ENCODE measurements around the gene SORBS1.

SORBS1 gene

GRCh38 chr10:95414016-95414830, 146.9 kb downstream of the SORBS1 start:
- DNase-seq (ENCODE audit: low read depth in 2 of 2): no peak

- DNase-seq (ENCODE audit: low read depth in 2 of 2): no peak
Measured at GRCh38 chr10:95413588-95413987, 147.6 kb downstream of the SORBS1 start.

- DNase-seq (ENCODE audit: low read depth in 2 of 2): no peak
Measured at GRCh38 chr10:95411635-95412034, 149.5 kb downstream of the SORBS1 start.

GRCh38 chr10:95408983-95409873, 151.9 kb downstream of the SORBS1 start:
- DNase-seq (ENCODE audit: low read depth in 2 of 2): no peak

GRCh38 chr10:95408148-95408960, 152.8 kb downstream of the SORBS1 start:
- DNase-seq (ENCODE audit: low read depth in 2 of 2): no peak

GRCh38 chr10:95407546-95407945, 153.6 kb downstream of the SORBS1 start:
- no peak for DNase-seq (ENCODE audit: low read depth in 2 of 2)

- DNase-seq (ENCODE audit: low read depth in 2 of 2): no peak
Measured at GRCh38 chr10:95406651-95407280, 154.4 kb downstream of the SORBS1 start.

- DNase-seq (ENCODE audit: low read depth in 2 of 2): no peak
Measured at GRCh38 chr10:95405655-95406054, 155.5 kb downstream of the SORBS1 start.

GRCh38 chr10:95404864-95405263, 156.3 kb downstream of the SORBS1 start:
- DNase-seq (ENCODE audit: low read depth in 2 of 2): no peak

- no peak for DNase-seq (ENCODE audit: low read depth in 2 of 2)
Measured at GRCh38 chr10:95404462-95404858, 156.7 kb downstream of the SORBS1 start.

- no peak for DNase-seq (ENCODE audit: low read depth in 2 of 2)
Measured at GRCh38 chr10:95403700-95404461, 157.3 kb downstream of the SORBS1 start.

GRCh38 chr10:95401704-95402469, 159.3 kb downstream of the SORBS1 start:
- DNase-seq (ENCODE audit: low read depth in 2 of 2): no peak

GRCh38 chr10:95400787-95401186, 160.4 kb downstream of the SORBS1 start:
- no peak for DNase-seq (ENCODE audit: low read depth in 2 of 2)

GRCh38 chr10:95399183-95399582, 162.0 kb downstream of the SORBS1 start:
- DNase-seq (ENCODE audit: low read depth in 2 of 2): no peak

- DNase-seq (ENCODE audit: low read depth in 2 of 2): no peak
Measured at GRCh38 chr10:95397747-95398146, 163.4 kb downstream of the SORBS1 start.

GRCh38 chr10:95395947-95396449, 165.2 kb downstream of the SORBS1 start:
- no peak for DNase-seq (ENCODE audit: low read depth in 2 of 2)

- DNase-seq (ENCODE audit: low read depth in 2 of 2): no peak
Measured at GRCh38 chr10:95394161-95394880, 166.8 kb downstream of the SORBS1 start.

GRCh38 chr10:95392681-95393164, 168.4 kb downstream of the SORBS1 start:
- DNase-seq (ENCODE audit: low read depth in 2 of 2): no peak

GRCh38 chr10:95392217-95392584, 169.0 kb downstream of the SORBS1 start:
- DNase-seq (ENCODE audit: low read depth in 2 of 2): no peak

Measured in stimulated activated CD4-positive, alpha-beta T cell treated with anti-CD3 and anti-CD28 coated beads, Interleukin-12 subunit alpha, Interleukin-12 subunit beta, amount 100 ng/mL, for 24 hours (primary cell).